Hematopoietic multipotent progenitor cell treated with erythropoietin and hydrocortisone succinate and interleukin-3 and kit ligand, for 15 days (in vitro differentiated cells): ENCODE measurements around the gene SLC35B1.

Experiments used
- DNase-seq: peaks from one replicate; pipeline ENCODE4 v3.0.0-alpha.2; 2015; ENCODE audit warnings: low spot score

Gene SLC35B1

GRCh38 chr17:49670641-49671040 is 37.1 kb downstream of the SLC35B1 start:
- no peak for DNase-seq

GRCh38 chr17:49670002-49670401 is 37.8 kb downstream of the SLC35B1 start:
- DNase-seq, result no peak

GRCh38 chr17:49667854-49668253 is 39.9 kb downstream of the SLC35B1 start:
- no peak for DNase-seq

- no peak for DNase-seq
Measured at GRCh38 chr17:49664706-49665211, 43.0 kb downstream of the SLC35B1 start.

GRCh38 chr17:49659661-49660382 is 47.9 kb downstream of the SLC35B1 start:
- DNase-seq, result no peak

- DNase-seq, result no peak
Measured at GRCh38 chr17:49656247-49656646, 51.5 kb downstream of the SLC35B1 start.
